ENCODE data around the gene TMEM100.
"Not testable (repeated sequence)": the region's sequence is repeated elsewhere in the genome, so short reads cannot be mapped to it uniquely, and the experiment has no call there.

TMEM100 gene

DNA sequence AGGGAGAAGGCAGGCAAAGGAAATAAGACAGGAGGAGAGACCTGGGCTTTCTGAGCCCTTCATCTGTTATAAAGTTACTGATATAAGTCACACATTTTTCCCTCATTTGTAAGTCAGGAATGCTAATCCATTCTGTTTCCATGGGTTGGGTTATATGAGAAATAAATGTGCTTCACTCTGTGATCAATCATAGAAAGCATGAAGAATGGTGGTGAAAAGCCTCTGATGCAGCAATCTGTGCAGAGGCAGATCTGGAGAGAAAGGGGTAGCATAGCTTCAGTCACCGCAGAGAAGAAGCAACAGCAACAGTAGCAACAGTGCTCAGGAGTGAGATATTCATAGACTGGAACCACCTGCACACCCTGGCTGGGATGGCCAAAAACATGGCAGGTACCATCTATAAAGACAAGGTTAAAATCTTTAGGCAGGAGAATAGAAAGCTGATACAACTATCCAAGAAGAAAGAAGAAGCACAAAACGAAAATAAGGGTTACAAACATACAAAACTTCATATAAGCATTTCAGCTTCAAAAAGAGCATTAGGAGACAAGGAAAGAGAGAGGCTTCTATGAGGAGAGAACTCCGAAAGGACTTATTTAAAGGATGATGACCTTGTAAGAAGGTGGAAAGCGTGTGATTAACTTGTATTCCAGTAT is 41.9 kb downstream of the TMEM100 start:
- Histone ChIP-seq H3K9me3 (no peaks in the 10 kb centered on the region), H3K4me3 (ENCODE audit: low read depth in 1 of 2, low read length in 1 of 2) (no peak overlapping the region), H3K4me1 (ENCODE audit: control insufficient read depth in 1 of 2, insufficient read depth in 1 of 2, low read depth in 1 of 2, low read length in 1 of 2) (no peaks in the 10 kb centered on the region), H3K27ac (no peak overlapping the region), H3K27me3 (no peaks in the 10 kb centered on the region), H3K36me3 (no peaks in the 10 kb centered on the region)
- TF ChIP-seq, protein P1, sequence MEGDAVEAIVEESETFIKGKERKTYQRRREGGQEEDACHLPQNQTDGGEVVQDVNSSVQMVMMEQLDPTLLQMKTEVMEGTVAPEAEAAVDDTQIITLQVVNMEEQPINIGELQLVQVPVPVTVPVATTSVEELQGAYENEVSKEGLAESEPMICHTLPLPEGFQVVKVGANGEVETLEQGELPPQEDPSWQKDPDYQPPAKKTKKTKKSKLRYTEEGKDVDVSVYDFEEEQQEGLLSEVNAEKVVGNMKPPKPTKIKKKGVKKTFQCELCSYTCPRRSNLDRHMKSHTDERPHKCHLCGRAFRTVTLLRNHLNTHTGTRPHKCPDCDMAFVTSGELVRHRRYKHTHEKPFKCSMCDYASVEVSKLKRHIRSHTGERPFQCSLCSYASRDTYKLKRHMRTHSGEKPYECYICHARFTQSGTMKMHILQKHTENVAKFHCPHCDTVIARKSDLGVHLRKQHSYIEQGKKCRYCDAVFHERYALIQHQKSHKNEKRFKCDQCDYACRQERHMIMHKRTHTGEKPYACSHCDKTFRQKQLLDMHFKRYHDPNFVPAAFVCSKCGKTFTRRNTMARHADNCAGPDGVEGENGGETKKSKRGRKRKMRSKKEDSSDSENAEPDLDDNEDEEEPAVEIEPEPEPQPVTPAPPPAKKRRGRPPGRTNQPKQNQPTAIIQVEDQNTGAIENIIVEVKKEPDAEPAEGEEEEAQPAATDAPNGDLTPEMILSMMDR (IDR thresholded peaks at IDR 0.05): no peak

DNA sequence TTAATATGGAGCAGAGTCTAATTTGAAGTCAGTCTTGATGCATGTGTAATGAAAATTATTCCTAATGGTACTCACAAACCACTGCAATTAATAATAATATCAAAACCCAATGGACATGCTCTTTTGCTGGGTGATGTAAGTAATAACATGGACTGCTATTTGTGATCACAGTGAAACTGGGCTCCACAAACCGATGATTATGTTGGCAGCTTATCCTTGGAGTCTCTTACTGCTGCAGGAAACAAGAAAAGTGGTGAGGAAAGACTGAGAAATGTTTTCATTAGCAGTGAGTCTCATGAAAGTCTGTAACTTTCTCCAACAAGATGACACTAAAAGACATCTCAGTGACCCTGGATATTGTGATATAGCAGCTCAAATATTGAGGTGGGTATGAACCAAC is 45.2 kb downstream of the TMEM100 start:
- no peaks in the 10 kb centered on the region for H3K9me3 ChIP-seq
- TF ChIP-seq, protein P1 (IDR thresholded peaks at IDR 0.05): no peak

DNA sequence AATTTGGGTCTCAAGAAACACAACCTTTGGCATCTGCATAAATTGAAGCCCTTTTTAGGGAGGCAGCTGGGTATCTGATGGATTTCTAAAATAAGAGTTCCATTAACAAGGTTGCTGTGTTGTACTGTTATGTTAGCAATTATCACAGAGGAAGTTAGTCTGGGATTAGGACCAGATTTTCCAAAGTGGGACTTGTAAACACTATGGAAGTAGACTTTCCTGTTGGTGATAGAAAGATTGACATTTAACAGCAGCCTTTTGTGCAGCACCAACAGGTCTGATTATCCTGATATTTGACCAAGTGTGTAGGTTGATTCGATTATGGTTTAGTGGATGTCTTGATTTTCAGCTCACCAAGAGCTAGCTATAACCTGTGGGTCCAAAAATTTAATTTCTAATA is 46.4 kb downstream of the TMEM100 start:
- H3K4me1 ChIP-seq (ENCODE audit: control insufficient read depth in 1 of 2, insufficient read depth in 1 of 2, low read depth in 1 of 2, low read length in 1 of 2): peaks cover 35 to 39% of the 10 kb centered on the region in 2 experiments
- H3K4me3 ChIP-seq (ENCODE audit: low read depth in 1 of 2, low read length in 1 of 2): no peak overlapping the region
- no peak overlapping the region for H3K27ac ChIP-seq
- no peaks in the 10 kb centered on the region for H3K36me3 ChIP-seq
- TF ChIP-seq, protein P1 (IDR thresholded peaks at IDR 0.05): no peak
- H3K9me3 ChIP-seq: no peaks in the 10 kb centered on the region
- H3K27me3 ChIP-seq: no peaks in the 10 kb centered on the region

More for the DNA sequence above, 45.2 kb downstream of the TMEM100 start:
- H3K4me3 ChIP-seq (ENCODE audit: low read depth in 1 of 2, low read length in 1 of 2): no peak overlapping the region
- no peaks in the 10 kb centered on the region for H3K36me3 ChIP-seq
- no peak overlapping the region for H3K27ac ChIP-seq
- H3K4me1 ChIP-seq (ENCODE audit: control insufficient read depth in 1 of 2, insufficient read depth in 1 of 2, low read depth in 1 of 2, low read length in 1 of 2): peaks cover 26 to 27% of the 10 kb centered on the region in 2 experiments
- no peaks in the 10 kb centered on the region for H3K27me3 ChIP-seq

DNA sequence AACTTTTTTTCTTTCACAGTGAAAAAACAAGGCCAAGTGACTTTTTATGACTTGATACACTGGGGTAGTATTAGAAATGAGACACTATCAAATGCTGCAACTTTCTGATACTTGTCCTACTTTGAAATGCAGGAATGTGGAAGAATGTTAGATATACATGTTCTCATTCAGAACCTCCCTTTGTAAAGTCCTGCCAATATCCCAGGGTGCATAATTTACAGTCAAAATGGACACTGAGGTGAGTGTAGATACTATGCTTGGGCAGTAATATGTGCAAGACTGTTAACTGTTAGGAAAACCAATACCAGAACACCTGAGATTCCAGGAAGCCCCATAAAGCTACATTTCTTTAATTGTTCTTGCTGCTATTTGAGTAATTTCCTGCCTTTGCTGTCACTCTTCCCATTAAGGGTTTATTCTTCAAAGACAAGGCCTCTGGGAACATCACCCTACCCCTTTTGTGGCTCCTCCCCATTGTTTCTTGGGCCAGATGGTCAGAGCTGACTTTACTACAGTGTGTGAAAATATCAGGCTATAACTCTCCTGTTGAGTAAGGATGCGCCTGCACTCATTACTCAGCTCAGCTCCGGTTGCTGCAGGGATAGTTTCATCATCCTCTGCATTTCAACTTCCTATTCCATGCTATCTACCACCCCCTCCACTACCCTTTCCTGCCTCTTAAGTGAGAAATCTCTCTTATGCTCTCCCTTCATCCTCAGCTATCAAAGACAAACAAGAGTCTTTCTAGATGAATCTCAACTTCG is 48.7 kb downstream of the TMEM100 start:
- H3K27ac ChIP-seq: peak overlapping the region; percentile 87
- TF ChIP-seq, protein P1 (IDR thresholded peaks at IDR 0.05): no peak
- H3K27me3 ChIP-seq: no peaks in the 10 kb centered on the region

DNA sequence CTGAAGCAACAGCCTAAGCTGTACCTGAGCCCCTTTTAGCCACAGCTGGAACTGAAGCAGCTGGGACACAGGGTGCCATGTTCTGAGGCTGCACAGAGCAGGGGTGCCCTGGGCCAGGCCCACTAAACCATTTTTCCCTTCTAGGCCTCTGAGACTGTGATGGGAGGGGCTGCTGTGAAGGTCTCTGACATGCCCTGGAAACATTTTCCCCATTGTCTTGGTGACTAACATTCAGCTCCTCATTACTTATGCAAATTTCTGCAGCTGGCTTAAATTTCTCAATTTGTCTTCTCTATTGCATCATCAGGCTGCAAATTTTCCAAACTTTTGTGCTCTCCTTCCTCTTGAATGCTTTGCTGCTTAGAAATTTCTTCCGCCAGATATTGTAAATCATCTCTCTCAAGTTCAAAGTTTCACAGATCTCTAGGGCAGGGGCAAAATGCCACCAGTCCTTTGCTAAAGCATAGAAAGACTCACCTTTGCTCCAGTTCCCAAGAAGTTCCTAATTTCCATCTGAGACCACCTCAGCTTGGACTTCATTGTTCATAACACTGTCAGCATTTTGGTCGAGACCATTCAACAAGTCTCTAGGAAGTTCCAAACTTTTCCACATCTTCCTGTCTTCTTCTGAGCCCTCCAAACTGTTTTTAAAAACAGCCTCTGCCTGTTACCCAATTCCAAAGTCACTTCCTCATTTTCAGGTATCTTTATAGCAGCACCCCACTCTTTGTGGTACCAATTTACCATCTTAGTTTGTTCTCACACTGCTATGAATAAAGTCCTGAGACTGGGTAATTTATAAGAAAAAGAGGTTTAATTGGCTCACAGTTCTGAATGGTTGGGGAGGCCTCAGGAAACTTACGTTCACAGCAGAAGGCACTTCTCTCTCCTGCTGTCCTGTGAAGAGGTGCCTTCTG is 49.8 kb downstream of the TMEM100 start:
- Histone ChIP-seq H3K27me3 (no peaks in the 10 kb centered on the region), H3K27ac (peak overlapping the region; percentile 87), H3K4me3 (ENCODE audit: low read depth in 1 of 2, low read length in 1 of 2) (peak overlapping the region in 1 of 2 experiments; percentile 52), H3K36me3 (no peaks in the 10 kb centered on the region), H3K9me3 (no peaks in the 10 kb centered on the region), H3K4me1 (ENCODE audit: control insufficient read depth in 1 of 2, insufficient read depth in 1 of 2, low read depth in 1 of 2, low read length in 1 of 2) (peaks cover 49 to 53% of the 10 kb centered on the region in 2 experiments)
- TF ChIP-seq, protein P1 (IDR thresholded peaks at IDR 0.05): no peak

More for the DNA sequence above, 48.7 kb downstream of the TMEM100 start:
- Histone ChIP-seq H3K4me1 (ENCODE audit: control insufficient read depth in 1 of 2, insufficient read depth in 1 of 2, low read depth in 1 of 2, low read length in 1 of 2) (peaks cover 42 to 47% of the 10 kb centered on the region in 2 experiments), H3K9me3 (no peaks in the 10 kb centered on the region), H3K36me3 (no peaks in the 10 kb centered on the region), H3K4me3 (ENCODE audit: low read depth in 1 of 2, low read length in 1 of 2) (peak overlapping the region in 1 of 2 experiments; percentile 28)

DNA sequence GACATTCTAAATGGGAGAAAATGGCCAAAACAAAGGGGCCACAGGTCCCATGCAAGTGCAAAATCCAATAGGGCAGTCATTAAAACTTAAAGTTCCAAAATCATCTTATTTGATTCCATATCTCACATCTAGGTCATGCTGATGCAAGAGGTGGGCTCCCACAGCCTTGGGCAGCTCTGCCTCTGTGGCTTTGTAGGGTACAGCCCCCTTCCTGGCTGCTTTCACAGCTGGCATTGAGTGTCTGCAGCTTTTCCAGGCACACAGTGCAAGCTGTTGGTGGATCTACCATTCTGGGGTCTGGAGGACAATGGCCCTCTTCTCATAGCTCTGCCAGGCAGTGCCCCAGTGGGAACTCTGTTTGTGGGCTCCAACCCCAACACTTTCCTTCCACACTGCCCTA is 50.7 kb downstream of the TMEM100 start:
- not testable (repeated sequence) for H3K27me3 ChIP-seq, H3K9me3 ChIP-seq, H3K36me3 ChIP-seq
- Histone ChIP-seq H3K4me1 (ENCODE audit: control insufficient read depth in 1 of 2, insufficient read depth in 1 of 2, low read depth in 1 of 2, low read length in 1 of 2) (peaks cover 58 to 61% of the 10 kb centered on the region in 2 experiments), H3K4me3 (ENCODE audit: low read depth in 1 of 2, low read length in 1 of 2) (peak overlapping the region in 1 of 2 experiments; percentile 52), H3K27ac (peak overlapping the region; percentile 87)
